NT2/D1 (cell line): ENCODE results near the gene PTPN18.

Experiments used
- YY1 ChIP-seq: IDR thresholded peaks from 2 replicates; pipeline ENCODE4 v1.6.1; 2011; ENCODE audit not compliant: insufficient read length, insufficient read depth
- ZNF274 ChIP-seq: IDR thresholded peaks from 2 replicates; pipeline ENCODE4 v1.6.1; 2011; ENCODE audit warnings: mild to moderate bottlenecking, low read depth, low read length

GRCh38 chr2:130378206-130378897, 22.5 kb downstream of the PTPN18 start:
- no peak for TF ChIP-seq ZNF274
- no peak for TF ChIP-seq YY1
